LNCAP (cell line): ENCODE data around the gene DTNBP1.

Experiments used
- CTCF ChIP-seq: fragments of 450-650 bp; IDR thresholded peaks from 2 replicates; pipeline ENCODE4 v1.5.1; 2017; ENCODE audit warnings: mild to moderate bottlenecking

The DTNBP1 gene

GRCh38 chr6:15474196-15474595 lies 188.6 kb downstream of the DTNBP1 start:
- TF ChIP-seq CTCF = no peak

GRCh38 chr6:15473741-15474161 lies 189.1 kb downstream of the DTNBP1 start:
- no peak for TF ChIP-seq CTCF

GRCh38 chr6:15473174-15473573 lies 189.7 kb downstream of the DTNBP1 start:
- TF ChIP-seq CTCF = no peak
